Neuronal stem cell (in vitro differentiated cells): Measurements from ENCODE around the gene CNN2.

Experiments
- DNase-seq: peaks from one replicate; pipeline ENCODE4 v3.0.0-alpha.2; 2013; ENCODE audit warnings: low spot score
- H2AFZ ChIP-seq: one replicate; pipeline ENCODE4 v1.6.1; 2013; ENCODE audit warnings: mild to moderate bottlenecking, low read length, inconsistent platforms
- H2AK5ac ChIP-seq: 2 replicates; pipeline ENCODE4 v1.6.1; 2013; ENCODE audit warnings: low read depth, mild to moderate bottlenecking, inconsistent platforms, low read length, moderate library complexity, mixed read lengths
- H2BK120ac ChIP-seq: 2 replicates; pipeline ENCODE4 v1.6.1; 2013; ENCODE audit warnings: low read depth, mild to moderate bottlenecking, inconsistent platforms, low read length, moderate library complexity, mixed read lengths
- H2BK12ac ChIP-seq: one replicate; pipeline ENCODE4 v1.6.1; 2013; ENCODE audit warnings: low read length, inconsistent platforms
- H2BK15ac ChIP-seq: 2 replicates; pipeline ENCODE4 v1.6.1; 2013; ENCODE audit warnings: mild to moderate bottlenecking, low read length, inconsistent platforms, mixed read lengths
- H2BK5ac ChIP-seq: one replicate; pipeline ENCODE4 v1.6.1; 2013; ENCODE audit warnings: inconsistent platforms, mild to moderate bottlenecking, low read length, moderate library complexity
- H3K14ac ChIP-seq: one replicate; pipeline ENCODE4 v1.6.1; 2013; ENCODE audit warnings: low read length, inconsistent platforms
- H3K18ac ChIP-seq: 2 replicates; pipeline ENCODE4 v1.6.1; 2013; ENCODE audit warnings: low read length, inconsistent platforms
- H3K23ac ChIP-seq: 2 replicates; pipeline ENCODE4 v1.6.1; 2013; ENCODE audit warnings: low read depth, mild to moderate bottlenecking, mixed read lengths, low read length, inconsistent platforms; ENCODE audit not compliant: poor library complexity
- H3K27ac ChIP-seq: replicated peaks from 3 replicates; pipeline ENCODE4 v1.5.1; 2013; ENCODE audit warnings: low read length, inconsistent platforms
- H3K27me3 ChIP-seq, 3 experiments: 2 replicates each; pipeline ENCODE4 v1.6.1; 2013; ENCODE audit warnings: low read length in 3 of 3, mild to moderate bottlenecking in 2 of 3, inconsistent platforms in 1 of 3, low read depth in 1 of 3, mixed read lengths in 1 of 3, moderate library complexity in 1 of 3; ENCODE audit not compliant: control insufficient read depth in 3 of 3, insufficient read depth in 3 of 3
- H3K36me3 ChIP-seq, 2 donors: replicated peaks in 1 of 2; 2 replicates each; pipeline ENCODE4 v1.6.1; 2013; ENCODE audit warnings: low read length in 2 of 2; ENCODE audit not compliant: control insufficient read depth in 2 of 2, insufficient read depth in 2 of 2
- H3K4ac ChIP-seq: 2 replicates; pipeline ENCODE4 v1.6.1; 2013; ENCODE audit warnings: inconsistent platforms, mild to moderate bottlenecking, low read length, moderate library complexity
- H3K4me1 ChIP-seq, 2 donors: 1 replicate in 1 of 2; 2 replicates in 1 of 2; pipeline ENCODE4 v1.6.1; 2013; ENCODE audit warnings: low read length in 2 of 2, low read depth in 1 of 2; ENCODE audit not compliant: control insufficient read depth in 2 of 2, insufficient read depth in 1 of 2
- H3K4me2 ChIP-seq: one replicate; pipeline ENCODE4 v1.6.1; 2013; ENCODE audit warnings: mild to moderate bottlenecking, low read length, inconsistent platforms; ENCODE audit not compliant: insufficient read depth, poor library complexity, severe bottlenecking
- H3K4me3 ChIP-seq, 2 donors: 2 replicates each; pipeline ENCODE4 v1.5.1; 2013; ENCODE audit warnings: low read length in 2 of 2, mild to moderate bottlenecking in 2 of 2, inconsistent platforms in 1 of 2, moderate library complexity in 1 of 2
- H3K79me1 ChIP-seq: one replicate; pipeline ENCODE4 v1.6.1; 2013; ENCODE audit warnings: low read depth, mild to moderate bottlenecking, inconsistent platforms, low read length, moderate library complexity
- H3K9ac ChIP-seq: one replicate; pipeline ENCODE4 v1.6.1; 2013; ENCODE audit warnings: mild to moderate bottlenecking, low read depth, low read length, inconsistent platforms; ENCODE audit not compliant: poor library complexity
- H3K9me3 ChIP-seq, 2 donors: replicated peaks in 1 of 2; 2 replicates each; pipeline versions ENCODE3 to v1.6.1; 2013; ENCODE audit warnings: low read length in 2 of 2, mild to moderate bottlenecking in 2 of 2, inconsistent platforms in 1 of 2, low read depth in 1 of 2, mixed read lengths in 1 of 2, moderate library complexity in 1 of 2; ENCODE audit not compliant: control insufficient read depth in 2 of 2, insufficient read depth in 1 of 2
- H4K8ac ChIP-seq: one replicate; pipeline ENCODE4 v1.6.1; 2013; ENCODE audit warnings: low read depth, mild to moderate bottlenecking, inconsistent platforms, low read length, moderate library complexity
- H4K91ac ChIP-seq: one replicate; pipeline ENCODE4 v1.6.1; 2013; ENCODE audit warnings: low read length, low read depth, mild to moderate bottlenecking, inconsistent platforms; ENCODE audit not compliant: poor library complexity
- WGBS, 2 donors: extraction: QIAGEN DNeasy Blood & Tissue Kit; methylation state at CpG; one replicate each; pipeline ENCODE4 v1.1.7; 2013; ENCODE audit warnings: missing lambda C conversion rate in 2 of 2, mixed read lengths in 1 of 2; ENCODE audit not compliant: insufficient read length in 2 of 2, insufficient replicate concordance in 1 of 2; ENCODE audit errors: extremely low coverage in 2 of 2; 5-methylcytosine and 5-hydroxymethylcytosine counted together

Gene CNN2

DNA sequence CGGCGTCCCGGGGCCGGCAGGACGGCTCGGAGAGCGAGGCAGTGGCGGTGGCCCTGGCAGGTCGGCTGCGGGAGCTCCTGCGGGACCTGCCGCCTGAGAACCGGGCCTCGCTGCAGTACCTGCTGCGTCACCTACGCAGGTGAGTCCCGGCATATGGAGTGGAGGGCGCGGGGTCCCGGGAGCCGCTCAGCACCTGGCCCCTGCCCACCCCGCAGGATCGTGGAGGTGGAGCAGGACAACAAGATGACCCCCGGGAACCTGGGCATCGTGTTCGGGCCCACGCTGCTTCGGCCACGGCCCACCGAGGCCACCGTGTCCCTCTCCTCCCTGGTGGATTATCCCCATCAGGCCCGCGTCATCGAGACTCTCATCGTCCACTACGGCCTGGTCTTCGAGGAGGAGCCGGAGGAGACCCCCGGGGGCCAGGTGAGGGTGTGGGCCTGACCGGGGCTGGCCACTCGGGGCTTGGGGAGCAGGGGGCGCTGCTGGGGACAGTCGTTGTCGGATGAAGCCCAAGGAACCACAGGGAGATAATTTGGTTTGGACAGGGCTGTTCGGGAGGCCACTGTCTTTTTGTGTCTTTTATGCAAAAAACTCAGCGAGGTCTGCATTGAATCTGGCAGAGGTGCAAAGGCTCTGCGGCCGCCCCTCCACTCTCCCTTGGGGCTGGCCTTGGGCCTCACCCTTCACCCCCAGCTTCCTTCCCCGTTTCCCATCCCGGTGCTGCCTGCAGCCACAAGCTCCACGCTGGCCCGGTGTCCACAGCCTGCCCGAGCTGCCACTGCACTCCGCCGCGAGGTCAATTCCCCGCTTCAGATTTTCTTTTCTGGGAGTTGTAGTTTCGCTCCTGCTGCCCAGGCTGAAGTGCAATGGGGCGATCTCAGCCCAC, 56.8 kb downstream of the CNN2 start:
- Histone ChIP-seq H3K4me1 (peaks cover 0 to 2% of the 10 kb centered on the region in 2 donors), H2AFZ (no peak overlapping the region), H2BK5ac (no peak overlapping the region), H3K9me3 (no peaks in the 10 kb centered on the region), H4K91ac (no peak overlapping the region), H2AK5ac (peak overlapping the region; percentile 75), H4K8ac (no peak overlapping the region), H3K4me3 (peak overlapping the region in 1 of 2 donors; percentile 10), H3K4ac (no peak overlapping the region), H3K79me1 (peaks cover 5% of the 10 kb centered on the region), H3K9ac (peak overlapping the region; percentile 4), H2BK12ac (no peak overlapping the region), H2BK120ac (no peak overlapping the region), H3K27ac (no peak overlapping the region), H2BK15ac (no peak overlapping the region), H3K23ac (peak overlapping the region; percentile 98), H3K18ac (peak overlapping the region; percentile 92), H3K14ac (no peak overlapping the region), H3K4me2 (peak overlapping the region; percentile 52), H3K36me3 (peaks cover 17 to 75% of the 10 kb centered on the region in 2 donors), H3K27me3 (no peaks in the 10 kb centered on the region)
- WGBS, 2 donors: no CpG with 5 or more reads among the region's 59 CpGs
- DNase-seq: no peak

DNA sequence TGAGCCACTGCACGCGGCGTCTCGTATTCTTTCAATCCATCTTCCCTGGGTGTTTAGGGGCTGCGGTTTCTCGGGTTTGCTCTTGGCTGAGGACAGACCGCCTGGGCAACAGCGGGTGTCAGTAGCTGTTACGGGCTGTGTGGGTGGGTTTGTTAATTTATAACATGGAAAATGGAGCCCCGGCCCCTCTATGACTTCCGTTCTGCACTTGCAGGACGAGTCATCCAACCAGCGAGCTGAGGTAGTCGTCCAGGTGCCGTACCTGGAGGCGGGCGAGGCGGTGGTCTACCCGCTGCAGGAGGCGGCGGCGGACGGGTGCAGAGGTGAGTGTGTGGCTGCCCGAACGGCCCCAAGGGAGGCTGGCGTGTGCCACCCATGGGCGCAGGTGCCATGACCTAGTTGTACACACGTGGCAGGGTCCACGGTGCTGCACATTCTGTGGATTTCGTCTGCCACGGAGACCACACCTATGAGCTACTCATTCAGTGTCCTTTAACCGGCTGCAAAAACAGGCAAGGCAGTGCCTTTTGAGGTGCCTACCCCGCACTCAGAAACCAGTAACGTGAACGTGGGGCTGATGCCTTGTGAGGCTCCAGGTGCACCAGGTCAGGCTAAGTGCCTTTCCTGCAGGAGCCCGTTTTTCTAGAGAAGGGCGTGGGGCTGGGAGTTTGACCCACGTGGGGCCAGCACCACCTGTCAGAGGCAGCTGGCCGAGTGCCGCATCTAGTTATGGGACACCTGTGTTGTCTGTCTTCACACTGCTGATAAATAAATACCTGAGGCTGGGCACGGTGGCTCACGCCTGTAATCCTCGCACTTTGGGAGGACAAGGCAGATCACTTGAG, 57.8 kb downstream of the CNN2 start:
- no peak overlapping the region for H2BK5ac ChIP-seq
- H3K23ac ChIP-seq: peak overlapping the region; percentile 98
- H3K79me1 ChIP-seq: peaks cover 7% of the 10 kb centered on the region
- no peaks in the 10 kb centered on the region for H3K9me3 ChIP-seq
- no peaks in the 10 kb centered on the region for H3K27me3 ChIP-seq
- peaks cover 0 to 2% of the 10 kb centered on the region in 2 donors for H3K4me1 ChIP-seq
- no peak overlapping the region for H3K27ac ChIP-seq
- H2AK5ac ChIP-seq: no peak overlapping the region
- H2BK15ac ChIP-seq: no peak overlapping the region
- no peak overlapping the region for H2BK120ac ChIP-seq
- no peak overlapping the region for H4K91ac ChIP-seq
- no peak overlapping the region for H3K4me2 ChIP-seq
- H3K36me3 ChIP-seq: peaks cover 20 to 84% of the 10 kb centered on the region in 2 donors
- peak overlapping the region; percentile 94 for H2BK12ac ChIP-seq
- no peak overlapping the region for H3K4me3 ChIP-seq
- H3K9ac ChIP-seq: no peak overlapping the region
- WGBS, 2 donors: no CpG with 5 or more reads among the region's 43 CpGs
- H2AFZ ChIP-seq: no peak overlapping the region
- H3K18ac ChIP-seq: peak overlapping the region; percentile 38
- H3K4ac ChIP-seq: peak overlapping the region; percentile 53
- H4K8ac ChIP-seq: no peak overlapping the region
- H3K14ac ChIP-seq: peak overlapping the region; percentile 71
- no peak for DNase-seq

DNA sequence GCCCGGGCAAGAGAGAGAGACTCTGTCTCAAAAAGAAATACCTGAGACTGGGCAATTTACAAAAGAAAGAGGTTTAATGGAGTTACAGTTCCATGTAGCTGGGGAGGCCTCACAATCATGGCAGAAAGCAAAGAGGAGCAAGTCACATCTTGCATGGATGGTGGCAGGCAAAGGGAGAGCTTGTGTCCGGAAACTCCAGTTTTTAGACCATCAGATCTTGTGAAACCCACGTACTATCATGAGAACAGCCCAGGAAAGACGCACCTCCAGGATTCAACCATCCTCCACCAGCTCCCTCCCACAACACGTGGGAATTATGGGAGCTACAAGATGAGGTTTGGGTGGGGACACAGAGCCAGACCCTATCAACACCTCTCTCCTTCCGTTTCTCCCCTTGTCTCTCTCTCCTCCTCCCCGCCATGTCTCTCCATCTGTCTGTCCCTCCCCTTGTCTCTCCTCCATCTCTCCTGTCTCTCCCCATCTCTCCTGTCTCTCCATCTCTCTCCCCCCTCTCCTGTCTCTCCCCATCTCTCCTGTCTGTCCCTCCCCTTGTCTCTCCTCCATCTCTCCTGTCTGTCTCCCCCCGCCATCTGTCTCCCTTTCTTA, 58.7 kb downstream of the CNN2 start:
- no peak overlapping the region for H2BK120ac ChIP-seq
- H2BK15ac ChIP-seq: no peak overlapping the region
- H3K79me1 ChIP-seq: peaks cover 7% of the 10 kb centered on the region
- peaks cover 0 to 2% of the 10 kb centered on the region in 2 donors for H3K4me1 ChIP-seq
- no peak overlapping the region for H3K18ac ChIP-seq
- H3K9ac ChIP-seq: no peak overlapping the region
- H3K27ac ChIP-seq: no peak overlapping the region
- H4K91ac ChIP-seq: no peak overlapping the region
- no peaks in the 10 kb centered on the region for H3K9me3 ChIP-seq
- no peak overlapping the region for H3K23ac ChIP-seq
- no peak overlapping the region for H2AK5ac ChIP-seq
- DNase-seq: no peak
- H3K4me2 ChIP-seq: no peak overlapping the region
- H4K8ac ChIP-seq: no peak overlapping the region
- H2BK12ac ChIP-seq: no peak overlapping the region
- H3K36me3 ChIP-seq: peaks cover 23 to 80% of the 10 kb centered on the region in 2 donors
- H3K27me3 ChIP-seq: no peaks in the 10 kb centered on the region
- H2AFZ ChIP-seq: no peak overlapping the region
- no peak overlapping the region for H3K14ac ChIP-seq
- H3K4ac ChIP-seq: no peak overlapping the region
- no peak overlapping the region for H2BK5ac ChIP-seq
- no peak overlapping the region for H3K4me3 ChIP-seq
- WGBS, 2 donors: no CpG with 5 or more reads among the region's 8 CpGs
